CD14-positive monocyte (primary cell): ENCODE measurements around the gene NHLH2. TPM values are rescaled to one million over a fixed set of nuclear protein-coding genes. Genes with fewer than 3 reads are reported as not detected.

Experiments used
- DNase-seq, 3 donors: peaks; one replicate each; pipeline ENCODE4 v3.0.0-alpha.2; 2011 to 2022
- H2AFZ ChIP-seq: 2 replicates; pipeline ENCODE4 v1.6.0; 2012; ENCODE audit warnings: mild to moderate bottlenecking, low read depth, low read length, inconsistent platforms; ENCODE audit not compliant: insufficient read depth, poor library complexity, severe bottlenecking
- H3K27ac ChIP-seq, 2 donors: 1 replicate in 1 of 2; 2 replicates in 1 of 2; pipeline ENCODE4 v1.5.1; 2012 to 2013; ENCODE audit warnings: low read length in 2 of 2, control low read depth in 1 of 2, inconsistent platforms in 1 of 2, low read depth in 1 of 2, mild to moderate bottlenecking in 1 of 2
- H3K27me3 ChIP-seq, 2 donors: one replicate each; pipeline versions ENCODE4 v1.6.0 to v1.6.1; 2011 to 2013; ENCODE audit warnings: low read length in 2 of 2; ENCODE audit not compliant: control insufficient read depth in 2 of 2, insufficient read depth in 2 of 2
- H3K36me3 ChIP-seq, 2 donors: replicated peaks in 1 of 2; 1 replicate in 1 of 2; 2 replicates in 1 of 2; pipeline versions ENCODE4 v1.5.1 to v1.6.1; 2012 to 2013; ENCODE audit warnings: low read length in 2 of 2, control low read depth in 1 of 2, inconsistent platforms in 1 of 2, mild to moderate bottlenecking in 1 of 2; ENCODE audit not compliant: insufficient read depth in 2 of 2, control insufficient read depth in 1 of 2
- H3K4me1 ChIP-seq, 2 donors: 1 replicate in 1 of 2; 2 replicates in 1 of 2; pipeline versions ENCODE4 v1.5.1 to v1.6.1; 2012 to 2013; ENCODE audit warnings: low read length in 2 of 2, control low read depth in 1 of 2, inconsistent platforms in 1 of 2, mild to moderate bottlenecking in 1 of 2, moderate library complexity in 1 of 2; ENCODE audit not compliant: insufficient read depth in 2 of 2, control insufficient read depth in 1 of 2
- H3K4me2 ChIP-seq: replicated peaks from 2 replicates; pipeline ENCODE3; 2012; ENCODE audit warnings: low read length, moderate library complexity, mild to moderate bottlenecking; ENCODE audit not compliant: poor library complexity, severe bottlenecking; ENCODE audit errors: extremely low read depth
- H3K4me3 ChIP-seq, 3 experiments: fragments of 200-600 bp in 1 of 3; sonication (generic) in 1 of 3; replicated peaks in 1 of 3; 1 replicate in 2 of 3; 2 replicates in 1 of 3; pipeline ENCODE4 v1.5.1; 2011 to 2013; ENCODE audit warnings: low read length in 3 of 3, mild to moderate bottlenecking in 3 of 3, control low read depth in 2 of 3, low read depth in 2 of 3, inconsistent platforms in 1 of 3, moderate library complexity in 1 of 3
- H3K79me2 ChIP-seq: 2 replicates; pipeline ENCODE4 v1.6.0; 2012; ENCODE audit warnings: mild to moderate bottlenecking, control low read depth, inconsistent platforms, low read length, moderate library complexity; ENCODE audit not compliant: insufficient read depth
- H3K9ac ChIP-seq: 2 replicates; pipeline ENCODE4 v1.6.0; 2017; ENCODE audit warnings: low read length, mild to moderate bottlenecking; ENCODE audit not compliant: insufficient read depth, poor library complexity, severe bottlenecking
- H3K9me3 ChIP-seq, 2 donors: replicated peaks in 1 of 2; 1 replicate in 1 of 2; 2 replicates in 1 of 2; pipeline versions ENCODE4 v1.5.1 to v1.6.1; 2012 to 2013; ENCODE audit warnings: low read length in 2 of 2, control low read depth in 1 of 2; ENCODE audit not compliant: control insufficient read depth in 1 of 2, insufficient read depth in 1 of 2
- H4K20me1 ChIP-seq: 2 replicates; pipeline ENCODE4 v1.6.0; 2012; ENCODE audit warnings: mild to moderate bottlenecking, low read length, control low read depth, moderate library complexity; ENCODE audit not compliant: insufficient read depth
- H3K27ac Mint-ChIP-seq, 7 donors: one replicate each; pipeline ENCODE4 v1.8.0; 2020; ENCODE audit warnings: mild to moderate bottlenecking in 7 of 7, mixed read lengths in 7 of 7, moderate library complexity in 6 of 7, inconsistent platforms in 2 of 7
- H3K27me3 Mint-ChIP-seq, 3 donors: one replicate each; pipeline ENCODE4 v1.8.0; 2021 to 2022; ENCODE audit warnings: low read depth in 3 of 3, mild to moderate bottlenecking in 3 of 3, mixed read lengths in 3 of 3, moderate library complexity in 3 of 3, inconsistent platforms in 1 of 3
- H3K36me3 Mint-ChIP-seq, 2 donors: one replicate each; pipeline ENCODE4 v1.8.0; 2020; ENCODE audit warnings: mixed read lengths in 2 of 2, inconsistent platforms in 1 of 2, mild to moderate bottlenecking in 1 of 2
- H3K4me1 Mint-ChIP-seq: one replicate; pipeline ENCODE4 v1.8.0; 2020; ENCODE audit warnings: mild to moderate bottlenecking, mixed read lengths
- H3K4me3 Mint-ChIP-seq, 2 donors: one replicate each; pipeline ENCODE4 v1.8.0; 2020; ENCODE audit warnings: mild to moderate bottlenecking in 2 of 2, mixed read lengths in 2 of 2, moderate library complexity in 1 of 2
- H3K9me3 Mint-ChIP-seq, 7 donors: one replicate each; pipeline ENCODE4 v1.8.0; 2020 to 2022; ENCODE audit warnings: mixed read lengths in 7 of 7, mild to moderate bottlenecking in 6 of 7, moderate library complexity in 6 of 7, inconsistent platforms in 2 of 7
- WGBS: methylation state at CpG from one replicate; pipeline ENCODE4 v1.1.5; 2013; ENCODE audit warnings: missing lambda C conversion rate; ENCODE audit not compliant: insufficient coverage; 5-methylcytosine and 5-hydroxymethylcytosine counted together
- intact Hi-C, 2 donors: fragments of 100-400 bp; cut with micrococcal nuclease; formaldehyde crosslinking; loops; one replicate each; pipeline versions ENCODE4 v1.15.0 to v1.15.1; 2023
- polyA plus RNA-seq, 3 donors: library from polyadenylated mRNA; depleted of rRNA in 1 of 3; unstranded in 2 of 3; stranded (reverse) in 1 of 3; fragments of 300-500 nt in 2 of 3; fragments of >200 nt in 1 of 3; fragmentation: Illumina TruSeq in 2 of 3; gene quantifications; 1 replicate in 2 of 3; 2 replicates in 1 of 3; pipeline ENCODE4 v1.2.3, GENCODE V29; 2012 to 2021
- TF ChIP-seq, protein P1 (sequence below): fragments of 200-600 bp; IDR thresholded peaks from one replicate; pipeline ENCODE4 v1.8.0; 2022; ENCODE audit warnings: antibody characterized with exemption, mild to moderate bottlenecking

NHLH2 gene
- polyA plus RNA-seq, 3 donors: 0.03 TPM; not detected in 2

DNA sequence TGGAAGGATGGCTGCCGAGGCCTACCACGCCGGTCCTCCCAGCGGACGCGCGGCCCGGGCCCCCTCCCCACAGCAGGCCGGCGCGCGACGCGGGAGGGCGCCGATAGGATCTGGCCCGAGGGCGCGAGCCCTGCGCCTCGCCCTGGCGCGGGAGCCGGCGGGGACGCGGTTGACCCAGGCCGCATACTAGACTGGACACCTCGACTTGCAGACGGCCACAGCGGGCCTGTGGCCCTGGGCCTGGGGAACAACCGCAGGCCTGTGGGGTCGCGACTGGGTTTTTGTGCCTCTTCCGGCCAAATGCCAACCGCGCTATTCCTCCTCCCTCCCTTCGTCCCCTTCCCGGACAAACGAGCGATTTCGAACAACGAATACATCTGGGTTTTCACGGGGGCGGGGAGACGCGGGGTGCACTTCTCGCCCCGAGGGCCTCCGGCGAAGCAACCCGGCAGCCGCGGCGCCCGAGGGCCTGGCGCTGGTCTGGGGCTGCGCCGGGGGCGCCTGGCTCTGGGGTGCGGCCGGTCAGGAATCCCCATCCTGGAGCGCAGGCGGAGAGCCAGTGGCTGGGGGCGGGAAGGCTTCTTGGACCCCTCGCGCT, 2.4 kb downstream of the NHLH2 start:
- TF ChIP-seq, protein P1, sequence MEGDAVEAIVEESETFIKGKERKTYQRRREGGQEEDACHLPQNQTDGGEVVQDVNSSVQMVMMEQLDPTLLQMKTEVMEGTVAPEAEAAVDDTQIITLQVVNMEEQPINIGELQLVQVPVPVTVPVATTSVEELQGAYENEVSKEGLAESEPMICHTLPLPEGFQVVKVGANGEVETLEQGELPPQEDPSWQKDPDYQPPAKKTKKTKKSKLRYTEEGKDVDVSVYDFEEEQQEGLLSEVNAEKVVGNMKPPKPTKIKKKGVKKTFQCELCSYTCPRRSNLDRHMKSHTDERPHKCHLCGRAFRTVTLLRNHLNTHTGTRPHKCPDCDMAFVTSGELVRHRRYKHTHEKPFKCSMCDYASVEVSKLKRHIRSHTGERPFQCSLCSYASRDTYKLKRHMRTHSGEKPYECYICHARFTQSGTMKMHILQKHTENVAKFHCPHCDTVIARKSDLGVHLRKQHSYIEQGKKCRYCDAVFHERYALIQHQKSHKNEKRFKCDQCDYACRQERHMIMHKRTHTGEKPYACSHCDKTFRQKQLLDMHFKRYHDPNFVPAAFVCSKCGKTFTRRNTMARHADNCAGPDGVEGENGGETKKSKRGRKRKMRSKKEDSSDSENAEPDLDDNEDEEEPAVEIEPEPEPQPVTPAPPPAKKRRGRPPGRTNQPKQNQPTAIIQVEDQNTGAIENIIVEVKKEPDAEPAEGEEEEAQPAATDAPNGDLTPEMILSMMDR: no peak
- Histone ChIP-seq H2AFZ (peak overlapping the region; percentile 73), H3K36me3 (no peaks in the 10 kb centered on the region), H3K27ac (no peak overlapping the region), H3K9me3 (peaks cover 0 to 27% of the 10 kb centered on the region in 2 donors), H3K4me1 (peaks cover 20 to 25% of the 10 kb centered on the region in 2 donors), H3K4me3 (peak overlapping the region; percentile 9 to 71 (median 11)), H3K4me2 (peak overlapping the region; percentile 77), H3K27me3 (peaks cover 78 to 86% of the 10 kb centered on the region in 2 donors), H3K79me2 (no peaks in the 10 kb centered on the region), H3K9ac (peak overlapping the region; percentile 29), H4K20me1 (no peaks in the 10 kb centered on the region)
- Mint-ChIP-seq H3K4me1 (peaks cover 35% of the 10 kb centered on the region), H3K27me3 (peaks cover 78 to 87% (median 81%) of the 10 kb centered on the region in 3 donors), H3K4me3 (peak overlapping the region; percentile 83 to 96), H3K27ac (no peak overlapping the region), H3K36me3 (peaks cover 3 to 5% of the 10 kb centered on the region in 2 donors), H3K9me3 (peaks cover 0 to 15% (median 4%) of the 10 kb centered on the region in 7 donors)
- WGBS: 2% methylated on average over 67 of the region's 67 CpGs
- peak in 1 of 3 donors; percentile 10 for DNase-seq
- intact Hi-C loops: no loop called here

- Mint-ChIP-seq H3K9me3 (peaks cover 0 to 15% (median 4%) of the 10 kb centered on the region in 7 donors), H3K4me1 (peaks cover 35% of the 10 kb centered on the region), H3K27me3 (peaks cover 74 to 82% (median 81%) of the 10 kb centered on the region in 3 donors), H3K4me3 (peak overlapping the region; percentile 59 to 96), H3K36me3 (peaks cover 3 to 5% of the 10 kb centered on the region in 2 donors), H3K27ac (no peak overlapping the region)
- Histone ChIP-seq H3K27me3 (peaks cover 74 to 82% of the 10 kb centered on the region in 2 donors), H4K20me1 (no peaks in the 10 kb centered on the region), H3K4me1 (peaks cover 20 to 25% of the 10 kb centered on the region in 2 donors), H3K9ac (peak overlapping the region; percentile 29), H3K79me2 (no peaks in the 10 kb centered on the region), H2AFZ (peak overlapping the region; percentile 73), H3K4me2 (peak overlapping the region; percentile 77), H3K9me3 (peaks cover 0 to 27% of the 10 kb centered on the region in 2 donors), H3K27ac (no peak overlapping the region), H3K4me3 (peak overlapping the region in 1 of 3 experiments; percentile 71), H3K36me3 (no peaks in the 10 kb centered on the region)
- peak in 1 of 3 donors; percentile 12 for DNase-seq
- WGBS: 3% methylated on average over 76 of the region's 80 CpGs
- intact Hi-C loops: no loop called here
- TF ChIP-seq, protein P1: no peak
These were observed 3.0 kb downstream of the NHLH2 start for GRCh38 chr1:115837740-115838421.
